GM18507 (cell line): ENCODE measurements around the gene ADA.

Experiments
- DNase-seq: peaks from one replicate; pipeline ENCODE4 v3.0.0; 2011; ENCODE audit warnings: low read depth; ENCODE audit not compliant: insufficient read length; ENCODE audit errors: extremely low spot score
- FAIRE-seq: peaks from 2 replicates; lab custom pipeline; 2011; peaks lifted over from hg19 to GRCh38; lab: Jason Lieb, UNC

Gene ADA

GRCh38 chr20:44629542-44629941 is 22.0 kb downstream of the ADA start:
- DNase-seq (no peak), FAIRE-seq (no peak)

GRCh38 chr20:44629017-44629385 is 22.5 kb downstream of the ADA start:
- FAIRE-seq: no peak
- DNase-seq: no peak

GRCh38 chr20:44627364-44628010 is 24.0 kb downstream of the ADA start:
- FAIRE-seq (no peak), DNase-seq (no peak)

GRCh38 chr20:44626278-44626677 is 25.2 kb downstream of the ADA start:
- DNase-seq (no peak), FAIRE-seq (no peak)

- FAIRE-seq (no peak), DNase-seq (no peak)
These were observed 26.1 kb downstream of the ADA start for GRCh38 chr20:44625361-44625760.

- DNase-seq: no peak
- FAIRE-seq: no peak
These were observed 26.7 kb downstream of the ADA start for GRCh38 chr20:44624743-44625271.

GRCh38 chr20:44624152-44624551 is 27.3 kb downstream of the ADA start:
- no peak for DNase-seq

GRCh38 chr20:44622501-44623270 is 28.8 kb downstream of the ADA start:
- no peak for DNase-seq
- no peak for FAIRE-seq

More at GRCh38 chr20:44624152-44624551, 27.3 kb downstream of the ADA start:
- FAIRE-seq: no peak

GRCh38 chr20:44621939-44622338 is 29.6 kb downstream of the ADA start:
- DNase-seq (no peak), FAIRE-seq (no peak)

- DNase-seq (no peak), FAIRE-seq (no peak)
These were observed 30.2 kb downstream of the ADA start for GRCh38 chr20:44621325-44621724.

GRCh38 chr20:44620030-44620429 is 31.5 kb downstream of the ADA start:
- FAIRE-seq (no peak), DNase-seq (no peak)

- no peak for FAIRE-seq
- DNase-seq: no peak
These were observed 32.2 kb downstream of the ADA start for GRCh38 chr20:44619294-44619693.

- FAIRE-seq (peak; percentile 33), DNase-seq (no peak)
These were observed 33.2 kb downstream of the ADA start for GRCh38 chr20:44618318-44618731.

GRCh38 chr20:44616604-44616964 is 34.9 kb downstream of the ADA start:
- DNase-seq: no peak
- FAIRE-seq: no peak

- no peak for DNase-seq
- FAIRE-seq: no peak
These were observed 35.5 kb downstream of the ADA start for GRCh38 chr20:44615876-44616603.

GRCh38 chr20:44615169-44615791 is 36.2 kb downstream of the ADA start:
- no peak for DNase-seq
- no peak for FAIRE-seq

GRCh38 chr20:44614525-44614924 is 37.0 kb downstream of the ADA start:
- FAIRE-seq (no peak), DNase-seq (no peak)

- no peak for FAIRE-seq
- DNase-seq: no peak
These were observed 37.9 kb downstream of the ADA start for GRCh38 chr20:44613575-44613974.

GRCh38 chr20:44610313-44610962 is 41.1 kb downstream of the ADA start:
- DNase-seq: no peak
- peak; percentile 12 for FAIRE-seq
